SKM-1 (cell line): Measurements from ENCODE around the gene TENM4.

Experiments
- DNase-seq: peaks from one replicate; lab custom pipeline; 2025; ENCODE audit not compliant: unreplicated experiment; lab: John Stamatoyannopoulos, UW

Gene TENM4

DNA sequence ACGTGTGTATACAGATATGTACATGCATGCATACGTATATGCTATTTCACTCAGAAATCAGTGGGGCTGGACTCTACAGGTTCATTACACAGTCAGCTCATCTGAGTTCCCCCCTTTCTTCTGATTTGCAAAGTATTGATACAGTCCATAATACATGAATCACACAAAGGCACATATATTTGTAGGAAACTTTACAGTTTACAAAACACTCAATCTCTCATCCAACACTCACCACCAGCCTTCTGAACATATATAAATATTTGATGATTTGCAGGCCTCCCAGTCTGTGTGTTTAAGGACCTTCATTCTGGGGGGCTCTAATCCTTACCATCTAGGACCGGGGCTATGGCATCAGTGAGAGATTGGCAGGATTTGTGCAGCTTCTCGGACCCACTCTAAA is 293.8 kb downstream of the TENM4 start:
- DNase-seq: no peak

- peak; percentile 15 for DNase-seq
Measured at GRCh38 chr11:79139900-79140299, 300.9 kb downstream of the TENM4 start.

- DNase-seq: no peak
Measured at GRCh38 chr11:79129702-79130101, 311.1 kb downstream of the TENM4 start.

- DNase-seq: no peak
Measured at GRCh38 chr11:79128291-79128690, 312.5 kb downstream of the TENM4 start.

GRCh38 chr11:79122759-79123158 is 318.1 kb downstream of the TENM4 start:
- DNase-seq: no peak

- no peak for DNase-seq
Measured at GRCh38 chr11:79121351-79121750, 319.5 kb downstream of the TENM4 start.

GRCh38 chr11:79119491-79120284 is 321.1 kb downstream of the TENM4 start:
- no peak for DNase-seq

DNA sequence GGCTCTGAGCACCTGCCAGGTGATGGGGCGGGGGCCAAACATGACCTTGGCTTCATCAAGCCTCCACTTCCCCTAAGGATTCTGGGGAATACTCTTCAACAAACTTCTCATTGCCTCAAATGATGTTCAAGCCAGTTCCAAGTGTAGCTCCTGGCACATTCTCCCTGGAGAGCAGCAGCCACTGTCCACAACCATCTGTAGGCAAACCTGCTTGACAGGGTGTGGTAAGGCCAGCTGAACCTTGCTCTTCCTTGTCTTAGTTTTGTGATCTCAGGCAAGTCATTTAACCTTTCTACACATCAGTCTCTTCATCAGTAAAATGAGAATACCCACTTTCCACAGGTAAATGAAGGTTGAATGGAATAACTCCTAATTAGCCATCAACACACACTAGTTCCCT is 323.3 kb downstream of the TENM4 start:
- DNase-seq: no peak

GRCh38 chr11:79116600-79116999 is 324.2 kb downstream of the TENM4 start:
- DNase-seq: no peak

DNA sequence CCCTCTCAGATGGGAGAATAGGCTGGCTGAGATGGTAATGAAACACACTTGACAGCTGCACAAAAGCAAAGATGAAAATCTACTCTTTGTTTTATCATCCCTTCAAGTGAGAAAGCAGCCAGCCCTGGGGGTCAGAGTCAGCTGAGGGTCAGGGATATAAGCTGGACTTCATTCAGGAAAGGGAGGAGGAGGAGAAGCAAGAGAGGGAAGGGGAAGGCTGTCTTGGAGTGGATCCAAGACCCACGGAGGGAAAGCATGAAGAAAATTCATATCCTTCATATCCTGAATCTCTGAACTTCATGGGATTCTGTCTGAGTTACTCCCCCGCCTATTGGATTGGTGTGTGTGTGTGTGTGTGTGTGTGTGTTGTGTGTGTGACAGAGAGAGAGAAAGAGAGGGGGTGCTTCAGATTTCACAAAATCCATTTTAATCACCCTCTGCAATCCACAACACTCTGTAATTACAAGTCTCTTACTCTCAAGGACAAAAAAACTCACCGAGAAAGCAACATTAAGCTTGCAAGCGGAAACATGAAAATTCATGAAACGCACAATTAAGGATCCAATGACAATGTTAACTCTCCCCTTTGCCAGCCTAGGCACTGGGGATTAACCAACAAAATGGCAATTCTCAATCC is 327.7 kb downstream of the TENM4 start:
- no peak for DNase-seq

- DNase-seq: no peak
Measured at GRCh38 chr11:79110796-79111195, 330.0 kb downstream of the TENM4 start.

- DNase-seq: no peak
Measured at GRCh38 chr11:79110321-79110720, 330.5 kb downstream of the TENM4 start.

- DNase-seq: no peak
Measured at GRCh38 chr11:79108851-79109250, 332.0 kb downstream of the TENM4 start.

- no peak for DNase-seq
Measured at GRCh38 chr11:79102840-79103239, 338.0 kb downstream of the TENM4 start.

DNA sequence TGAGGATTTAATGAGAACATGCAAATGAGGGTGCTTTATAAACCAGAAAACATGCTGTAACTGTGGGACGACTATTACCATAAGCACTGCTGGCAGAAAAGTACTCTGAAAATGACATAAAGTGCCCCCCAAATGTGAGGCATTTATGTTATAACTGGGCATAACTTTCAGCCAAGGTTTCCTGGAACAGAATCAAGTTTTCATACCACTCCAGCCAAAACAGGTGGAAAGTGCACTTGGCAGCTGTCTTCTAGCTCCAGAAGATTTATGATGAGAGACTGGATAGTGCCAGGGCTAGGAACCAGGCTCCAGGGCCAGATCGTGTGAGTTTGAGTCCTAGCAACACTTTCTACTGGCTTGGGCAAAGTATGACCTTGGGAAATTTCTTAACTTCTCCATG is 339.2 kb downstream of the TENM4 start:
- no peak for DNase-seq

DNA sequence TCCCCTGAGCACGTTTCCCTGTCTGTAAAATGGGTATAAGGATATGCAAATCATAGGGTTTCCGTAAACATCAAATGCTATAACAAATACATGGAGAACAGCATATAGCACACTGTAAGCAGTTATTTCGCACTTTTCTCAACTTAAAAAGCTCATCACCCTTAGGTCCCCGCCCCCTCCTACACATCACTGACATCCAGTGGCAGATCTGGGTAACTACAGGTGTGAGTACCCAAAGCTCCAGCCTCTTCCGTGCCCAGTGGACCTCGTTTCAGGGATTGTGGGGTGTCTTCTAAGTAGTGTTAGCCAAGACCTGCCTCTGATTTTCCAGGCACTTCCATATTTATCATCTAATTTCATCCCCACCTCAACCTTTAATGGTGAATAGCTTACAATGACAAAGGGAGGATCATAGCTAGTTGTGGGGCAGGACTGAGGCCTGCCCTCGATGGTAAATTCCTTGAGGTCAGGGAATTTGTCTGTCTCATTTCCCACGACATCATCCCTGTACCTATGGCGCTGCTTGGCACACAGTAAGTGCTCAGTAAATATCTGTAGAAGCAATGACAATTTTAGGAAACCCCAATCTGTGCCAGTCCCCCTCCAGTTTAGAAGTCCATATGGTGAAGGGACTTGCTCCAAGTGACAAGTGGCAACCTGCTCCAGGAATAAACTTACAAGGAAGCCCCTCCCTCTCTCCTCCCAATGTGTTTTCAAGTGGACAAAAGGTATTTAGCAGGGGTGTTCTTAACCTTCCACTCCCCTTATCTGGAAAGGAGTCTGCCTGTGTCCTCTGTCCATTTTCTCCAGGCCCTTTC is 340.5 kb downstream of the TENM4 start:
- DNase-seq: peak; percentile 26

DNA sequence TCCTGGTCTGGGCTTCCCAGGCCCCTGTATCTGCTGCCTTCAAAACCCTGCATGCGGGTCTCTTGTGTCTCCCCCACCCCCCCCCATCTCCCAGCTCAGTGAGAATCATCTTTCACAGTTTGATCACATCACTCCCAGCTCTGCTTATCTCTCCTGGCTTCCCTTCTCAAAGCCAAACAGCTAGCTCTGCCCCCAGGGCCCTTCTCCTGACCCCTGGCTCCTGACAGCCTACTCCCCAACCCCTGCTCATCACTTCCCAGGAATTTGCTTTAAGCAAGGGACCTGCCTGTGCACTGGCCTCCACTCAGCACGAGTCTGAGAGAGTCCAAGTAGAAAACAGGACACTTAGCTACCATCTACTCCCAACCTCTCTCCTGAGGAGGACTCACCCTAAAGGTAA is 342.7 kb downstream of the TENM4 start:
- DNase-seq: no peak

GRCh38 chr11:79097246-79097875 is 343.5 kb downstream of the TENM4 start:
- no peak for DNase-seq

DNA sequence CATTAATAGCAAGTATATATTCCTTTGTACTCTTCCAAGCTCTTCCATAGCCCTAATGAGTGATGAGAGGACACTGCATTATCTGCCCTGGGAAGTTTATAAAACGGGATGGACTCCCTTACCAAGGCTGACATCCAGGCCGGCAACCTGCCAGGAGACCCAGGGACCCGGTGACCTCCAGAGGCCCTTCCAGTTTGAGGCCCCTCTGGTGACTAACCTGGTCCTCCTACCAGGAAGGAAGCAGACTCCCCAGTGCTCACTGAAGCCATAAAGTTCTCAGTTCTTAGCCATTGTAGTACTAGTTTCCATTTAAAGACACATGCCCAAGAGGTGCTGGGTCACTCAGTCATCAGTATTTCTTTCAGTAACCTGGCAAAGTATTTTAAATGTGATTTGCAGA is 345.4 kb downstream of the TENM4 start:
- DNase-seq: no peak

- DNase-seq: no peak
Measured at GRCh38 chr11:79094616-79095015, 346.2 kb downstream of the TENM4 start.

- no peak for DNase-seq
Measured at GRCh38 chr11:79092791-79093353, 348.0 kb downstream of the TENM4 start.
